Endodermal cell (in vitro differentiated cells): ENCODE measurements around the gene CORO7. TPM values are rescaled to one million over a fixed set of nuclear protein-coding genes. Genes with fewer than 3 reads are reported as not detected.
"Not testable (repeated sequence)": the region's sequence is repeated elsewhere in the genome, so short reads cannot be mapped to it uniquely, and the experiment has no call there.

ENCODE experiments used
- DNase-seq: peaks from one replicate; pipeline ENCODE4 v3.0.0-alpha.2; 2017
- H3K27ac ChIP-seq: 2 replicates; pipeline ENCODE4 v1.5.1; 2013; ENCODE audit warnings: mild to moderate bottlenecking, low read depth, low read length, moderate library complexity
- H3K27me3 ChIP-seq: 2 replicates; pipeline ENCODE4 v1.6.1; 2013; ENCODE audit warnings: mild to moderate bottlenecking, low read length, moderate library complexity; ENCODE audit not compliant: insufficient read depth, control insufficient read depth, poor library complexity, severe bottlenecking
- H3K36me3 ChIP-seq: 2 replicates; pipeline ENCODE4 v1.7.0; 2013; ENCODE audit warnings: mild to moderate bottlenecking, low read length, moderate library complexity; ENCODE audit not compliant: control insufficient read depth, insufficient read depth
- H3K4me1 ChIP-seq: one replicate; pipeline ENCODE4 v1.7.0; 2013; ENCODE audit warnings: low read length; ENCODE audit not compliant: control insufficient read depth, insufficient read depth
- H3K4me3 ChIP-seq: 2 replicates; pipeline ENCODE4 v1.5.1; 2013; ENCODE audit warnings: mild to moderate bottlenecking, low read length, moderate library complexity
- H3K9ac ChIP-seq: 2 replicates; pipeline ENCODE4 v1.6.1; 2013; ENCODE audit warnings: mild to moderate bottlenecking, low read length, moderate library complexity; ENCODE audit not compliant: poor library complexity, severe bottlenecking; ENCODE audit errors: extremely low read depth
- H3K9me3 ChIP-seq: 2 replicates; pipeline ENCODE4 v1.6.1; 2013; ENCODE audit warnings: mild to moderate bottlenecking, low read length, moderate library complexity; ENCODE audit not compliant: control insufficient read depth
- H3K27ac Mint-ChIP-seq: 2 replicates; pipeline ENCODE4 v1.8.0; 2020; ENCODE audit warnings: mixed read lengths
- H3K27me3 Mint-ChIP-seq: 2 replicates; pipeline ENCODE4 v1.8.0; 2021; ENCODE audit warnings: mild to moderate bottlenecking, mixed read lengths; ENCODE audit not compliant: insufficient read depth
- H3K36me3 Mint-ChIP-seq: 2 replicates; pipeline ENCODE4 v1.8.0; 2020; ENCODE audit warnings: low read depth, mixed read lengths
- H3K4me1 Mint-ChIP-seq: 2 replicates; pipeline ENCODE4 v1.8.0; 2020; ENCODE audit warnings: mixed read lengths
- H3K4me3 Mint-ChIP-seq: 2 replicates; pipeline ENCODE4 v1.8.0; 2020; ENCODE audit warnings: mild to moderate bottlenecking, moderate library complexity, mixed read lengths
- H3K9me3 Mint-ChIP-seq: 2 replicates; pipeline ENCODE4 v1.8.0; 2020; ENCODE audit warnings: mild to moderate bottlenecking, mixed read lengths
- CTCF ChIP-seq: fragments of 200-600 bp; sonication (generic); conservative IDR thresholded peaks from 2 replicates; pipeline ENCODE4 v1.5.0; 2021; ENCODE audit warnings: antibody characterized with exemption, mild to moderate bottlenecking
- WGBS, 2 experiments: methylation state at CpG; one replicate each; pipeline versions ENCODE4 v1.1.5 to v1.1.7; 2013; ENCODE audit warnings: missing lambda C conversion rate in 2 of 2, mixed read lengths in 1 of 2; ENCODE audit not compliant: insufficient coverage in 1 of 2, insufficient read length in 1 of 2; 5-methylcytosine and 5-hydroxymethylcytosine counted together
- total RNA-seq, 2 donors: library from RNA; stranded (reverse); fragmentation: NEBNext Ultra II Directional in 1 of 2; extraction: Animal tissue kit (Norgen Biotek cat#: 25700) in 1 of 2; gene quantifications; 2 replicates in 1 of 2; 3 replicates in 1 of 2; pipeline ENCODE4 v1.2.1, GENCODE V29; 2021

Gene CORO7
- total RNA-seq, 2 donors from 2014 or later, result 32.5 to 37.5 TPM

DNA sequence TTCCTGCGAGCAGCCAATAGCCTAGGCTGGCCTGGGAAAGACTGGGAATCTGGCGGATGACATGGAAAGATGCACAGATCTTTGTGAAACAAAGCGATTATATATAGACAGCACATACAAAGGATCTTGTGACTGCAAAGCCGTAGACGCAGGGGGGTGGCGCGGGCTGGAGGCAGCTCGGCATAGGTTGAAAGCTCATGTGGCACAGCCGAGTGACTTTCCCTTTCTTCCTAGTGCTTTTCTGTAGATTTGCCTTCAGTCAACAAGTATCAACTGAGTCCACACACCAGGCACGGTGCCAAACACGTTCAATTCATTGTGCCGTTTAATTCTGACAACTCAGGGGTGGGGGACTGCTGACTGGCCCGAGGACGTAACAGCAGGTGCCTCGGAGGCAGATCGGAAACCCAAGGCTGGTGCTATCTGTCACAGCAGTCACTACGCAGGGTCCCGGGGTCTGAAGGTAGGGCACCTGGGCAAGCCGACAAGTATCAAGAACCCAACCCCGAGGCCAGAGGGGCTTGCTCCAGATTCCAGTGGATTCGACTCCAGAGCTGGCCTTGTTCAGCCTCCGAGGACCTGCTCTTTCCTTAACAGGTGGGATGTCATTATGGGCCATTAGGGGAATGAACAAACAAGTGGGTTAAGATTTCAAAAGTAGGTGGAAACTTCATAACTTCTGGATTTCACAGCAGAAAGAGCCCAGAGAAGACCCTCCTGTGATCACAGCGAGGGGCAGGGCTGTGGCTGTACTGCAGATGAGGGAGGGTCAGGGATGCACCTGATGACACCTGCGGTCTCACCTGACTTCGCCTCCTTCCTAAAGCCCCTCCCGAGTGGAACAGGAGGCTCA is 71.2 kb downstream of the CORO7 start:
- no peaks in the 10 kb centered on the region for H3K27me3 Mint-ChIP-seq
- H3K36me3 ChIP-seq, result peaks cover 14% of the 10 kb centered on the region
- no peaks in the 10 kb centered on the region for H3K4me1 ChIP-seq
- H3K9ac ChIP-seq, result no peak overlapping the region
- DNase-seq, result no peak
- no peaks in the 10 kb centered on the region for H3K4me1 Mint-ChIP-seq
- no peak overlapping the region for H3K4me3 Mint-ChIP-seq
- peaks cover 10% of the 10 kb centered on the region for H3K9me3 Mint-ChIP-seq
- H3K27me3 ChIP-seq, result no peaks in the 10 kb centered on the region
- no peaks in the 10 kb centered on the region for H3K9me3 ChIP-seq
- H3K36me3 Mint-ChIP-seq, result peaks cover 30% of the 10 kb centered on the region
- TF ChIP-seq CTCF, result no peak
- H3K27ac Mint-ChIP-seq, result no peak overlapping the region
- WGBS, 2 experiments, result 92 to 96% methylated on average over 24 to 26 of the region's 26 CpGs
- H3K27ac ChIP-seq, result no peak overlapping the region
- no peak overlapping the region for H3K4me3 ChIP-seq

- H3K27ac Mint-ChIP-seq, H3K9me3 ChIP-seq, H3K4me1 ChIP-seq, H3K9ac ChIP-seq, H3K4me3 ChIP-seq, DNase-seq, H3K4me3 Mint-ChIP-seq, H3K27ac ChIP-seq, H3K27me3 Mint-ChIP-seq, H3K4me1 Mint-ChIP-seq, H3K27me3 ChIP-seq: not testable (repeated sequence)
- peaks cover 10% of the 10 kb centered on the region for H3K9me3 Mint-ChIP-seq
- 43% methylated on average over 3 of the region's 10 CpGs; no CpG with 5 or more reads in 1 of the 2 experiments for WGBS, 2 experiments
- H3K36me3 ChIP-seq, result peaks cover 19% of the 10 kb centered on the region
- peaks cover 31% of the 10 kb centered on the region for H3K36me3 Mint-ChIP-seq
Observed at GRCh38 chr16:4344300-4344982, 72.0 kb downstream of the CORO7 start.

DNA sequence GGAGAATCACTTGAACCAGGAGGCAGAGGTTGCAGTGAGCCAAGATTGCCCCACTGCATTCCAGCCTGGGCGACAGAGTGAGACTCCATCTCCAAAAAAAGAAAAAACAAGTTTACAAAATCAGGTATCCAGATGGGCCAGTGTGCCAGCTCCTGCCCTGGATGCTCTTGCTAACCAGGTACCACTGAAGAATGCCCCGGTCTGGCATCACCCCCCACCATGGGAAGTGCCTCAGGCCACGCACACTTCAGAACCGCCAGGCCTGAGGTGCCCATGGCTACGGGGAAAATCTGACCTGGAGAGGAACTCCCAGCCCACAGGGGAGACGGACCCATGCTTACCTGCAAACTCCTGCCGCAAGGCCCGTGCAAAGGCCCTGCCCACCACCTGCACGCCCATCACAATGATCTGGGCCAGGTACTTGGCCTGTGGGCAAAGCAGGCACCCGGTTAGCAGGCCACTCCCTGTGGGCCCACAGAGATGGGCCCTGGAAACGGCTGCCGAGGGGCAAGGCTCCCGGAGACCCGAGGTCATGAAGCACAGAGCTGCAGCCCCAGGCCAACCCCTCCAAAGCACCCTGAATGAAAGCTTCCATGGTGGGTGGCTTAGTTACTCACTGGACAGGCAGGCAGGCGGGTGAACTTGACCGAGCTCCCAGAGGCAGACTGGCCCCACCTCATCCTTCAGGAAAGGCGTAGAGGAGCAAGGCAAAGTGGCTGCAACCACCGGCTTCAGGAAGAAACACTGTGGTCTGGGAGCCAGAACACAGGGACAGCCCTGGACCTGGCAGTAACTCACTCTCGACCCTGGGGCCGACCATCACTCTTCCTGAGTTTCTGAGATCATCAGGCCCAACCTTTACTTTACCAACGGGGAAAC is 73.3 kb downstream of the CORO7 start:
- Histone ChIP-seq H3K4me3 (no peak overlapping the region), H3K9me3 (no peaks in the 10 kb centered on the region), H3K9ac (no peak overlapping the region), H3K36me3 (peaks cover 28% of the 10 kb centered on the region), H3K27me3 (no peaks in the 10 kb centered on the region), H3K4me1 (no peaks in the 10 kb centered on the region), H3K27ac (no peak overlapping the region)
- Mint-ChIP-seq H3K4me3 (no peak overlapping the region), H3K9me3 (peaks cover 10% of the 10 kb centered on the region), H3K36me3 (peaks cover 29% of the 10 kb centered on the region), H3K27me3 (no peaks in the 10 kb centered on the region), H3K27ac (no peak overlapping the region), H3K4me1 (no peaks in the 10 kb centered on the region)
- DNase-seq, result no peak
- WGBS, 2 experiments, result 95 to 96% methylated on average over 13 to 21 of the region's 21 CpGs
- TF ChIP-seq CTCF, result no peak
